Chondrocyte (in vitro differentiated cells): Measurements from ENCODE around the gene CAPSL. TPM values are rescaled to one million over a fixed set of nuclear protein-coding genes. Genes with fewer than 3 reads are reported as not detected.

ENCODE experiments used
- DNase-seq: peaks from one replicate; pipeline ENCODE4 v3.0.0; 2021; ENCODE audit warnings: mixed read lengths, low spot score
- H3K27ac Mint-ChIP-seq: one replicate; pipeline ENCODE4 v1.8.0; 2021; ENCODE audit warnings: mild to moderate bottlenecking, moderate library complexity, mixed read lengths; ENCODE audit not compliant: unreplicated experiment
- H3K27me3 Mint-ChIP-seq: 2 replicates; pipeline ENCODE4 v1.8.0; 2021; ENCODE audit warnings: low read depth, mixed read lengths
- H3K36me3 Mint-ChIP-seq: 2 replicates; pipeline ENCODE4 v1.8.0; 2021; ENCODE audit warnings: low read depth, mixed read lengths
- H3K4me1 Mint-ChIP-seq: 2 replicates; pipeline ENCODE4 v1.8.0; 2021; ENCODE audit warnings: low read depth, mild to moderate bottlenecking, mixed read lengths
- H3K4me3 Mint-ChIP-seq: one replicate; pipeline ENCODE4 v1.8.0; 2021; ENCODE audit warnings: mild to moderate bottlenecking, moderate library complexity, mixed read lengths; ENCODE audit not compliant: unreplicated experiment
- H3K9me3 Mint-ChIP-seq: 2 replicates; pipeline ENCODE4 v1.8.0; 2021; ENCODE audit warnings: low read depth, mixed read lengths
- total RNA-seq: library from RNA; stranded (reverse); gene quantifications from 3 replicates; pipeline ENCODE4 v1.2.1, GENCODE V29; 2021
- TF ChIP-seq, protein P1 (sequence below): fragments of 200-600 bp; sonication (generic); IDR thresholded peaks from 2 replicates; pipeline ENCODE4 v1.5.0; 2021; ENCODE audit warnings: antibody characterized with exemption, mild to moderate bottlenecking, moderate library complexity

CAPSL gene
- total RNA-seq, 1 donor from 2014 or later: not detected

DNA sequence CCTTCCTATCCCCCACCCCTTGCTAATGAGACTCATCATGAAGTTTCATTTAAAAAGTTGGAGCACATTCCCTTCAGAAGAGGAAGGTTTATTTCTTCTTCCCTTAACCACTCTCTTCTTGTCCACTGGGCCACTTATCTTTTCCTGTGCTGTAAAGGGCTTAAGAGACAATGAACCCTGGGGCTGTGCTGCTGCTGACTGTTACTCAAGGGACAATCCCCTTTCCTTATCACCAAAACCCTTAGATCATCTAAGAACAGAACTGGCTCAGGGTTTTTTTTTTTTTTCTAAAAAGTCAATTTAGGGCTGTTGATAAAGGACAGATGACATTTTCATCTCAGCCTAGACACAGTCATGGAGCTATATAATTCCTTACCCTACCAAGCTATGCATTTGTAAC lies 29.6 kb downstream of the CAPSL start:
- TF ChIP-seq, protein P1, sequence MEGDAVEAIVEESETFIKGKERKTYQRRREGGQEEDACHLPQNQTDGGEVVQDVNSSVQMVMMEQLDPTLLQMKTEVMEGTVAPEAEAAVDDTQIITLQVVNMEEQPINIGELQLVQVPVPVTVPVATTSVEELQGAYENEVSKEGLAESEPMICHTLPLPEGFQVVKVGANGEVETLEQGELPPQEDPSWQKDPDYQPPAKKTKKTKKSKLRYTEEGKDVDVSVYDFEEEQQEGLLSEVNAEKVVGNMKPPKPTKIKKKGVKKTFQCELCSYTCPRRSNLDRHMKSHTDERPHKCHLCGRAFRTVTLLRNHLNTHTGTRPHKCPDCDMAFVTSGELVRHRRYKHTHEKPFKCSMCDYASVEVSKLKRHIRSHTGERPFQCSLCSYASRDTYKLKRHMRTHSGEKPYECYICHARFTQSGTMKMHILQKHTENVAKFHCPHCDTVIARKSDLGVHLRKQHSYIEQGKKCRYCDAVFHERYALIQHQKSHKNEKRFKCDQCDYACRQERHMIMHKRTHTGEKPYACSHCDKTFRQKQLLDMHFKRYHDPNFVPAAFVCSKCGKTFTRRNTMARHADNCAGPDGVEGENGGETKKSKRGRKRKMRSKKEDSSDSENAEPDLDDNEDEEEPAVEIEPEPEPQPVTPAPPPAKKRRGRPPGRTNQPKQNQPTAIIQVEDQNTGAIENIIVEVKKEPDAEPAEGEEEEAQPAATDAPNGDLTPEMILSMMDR: no peak
- Mint-ChIP-seq H3K36me3 (peaks cover 2% of the 10 kb centered on the region), H3K27ac (no peak overlapping the region), H3K27me3 (no peaks in the 10 kb centered on the region), H3K4me3 (no peak overlapping the region), H3K9me3 (peaks cover 18% of the 10 kb centered on the region), H3K4me1 (no peaks in the 10 kb centered on the region)
- no peak for DNase-seq

DNA sequence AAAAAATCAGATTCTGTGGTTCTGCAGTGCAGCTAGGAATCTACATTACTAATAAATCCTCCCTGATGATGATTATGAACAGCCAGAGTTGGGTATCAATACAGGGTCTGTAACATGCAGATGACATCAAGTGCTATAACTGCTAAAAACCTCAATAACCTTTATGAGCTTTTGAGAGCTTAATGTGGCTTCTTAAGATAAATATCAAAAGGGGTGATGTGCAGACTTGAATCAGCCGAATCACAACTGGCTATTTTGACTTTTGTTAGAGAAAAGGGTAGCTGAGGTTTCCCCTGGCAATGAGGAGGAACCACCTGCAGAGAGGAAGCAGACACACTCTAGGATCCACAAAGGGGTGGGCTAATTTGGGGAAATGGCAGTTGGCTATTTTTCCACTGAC lies 30.2 kb downstream of the CAPSL start:
- Mint-ChIP-seq H3K4me1 (no peaks in the 10 kb centered on the region), H3K9me3 (peaks cover 14% of the 10 kb centered on the region), H3K4me3 (no peak overlapping the region), H3K27me3 (no peaks in the 10 kb centered on the region), H3K27ac (no peak overlapping the region), H3K36me3 (peaks cover 2% of the 10 kb centered on the region)
- no peak for DNase-seq
- TF ChIP-seq, protein P1: no peak

DNA sequence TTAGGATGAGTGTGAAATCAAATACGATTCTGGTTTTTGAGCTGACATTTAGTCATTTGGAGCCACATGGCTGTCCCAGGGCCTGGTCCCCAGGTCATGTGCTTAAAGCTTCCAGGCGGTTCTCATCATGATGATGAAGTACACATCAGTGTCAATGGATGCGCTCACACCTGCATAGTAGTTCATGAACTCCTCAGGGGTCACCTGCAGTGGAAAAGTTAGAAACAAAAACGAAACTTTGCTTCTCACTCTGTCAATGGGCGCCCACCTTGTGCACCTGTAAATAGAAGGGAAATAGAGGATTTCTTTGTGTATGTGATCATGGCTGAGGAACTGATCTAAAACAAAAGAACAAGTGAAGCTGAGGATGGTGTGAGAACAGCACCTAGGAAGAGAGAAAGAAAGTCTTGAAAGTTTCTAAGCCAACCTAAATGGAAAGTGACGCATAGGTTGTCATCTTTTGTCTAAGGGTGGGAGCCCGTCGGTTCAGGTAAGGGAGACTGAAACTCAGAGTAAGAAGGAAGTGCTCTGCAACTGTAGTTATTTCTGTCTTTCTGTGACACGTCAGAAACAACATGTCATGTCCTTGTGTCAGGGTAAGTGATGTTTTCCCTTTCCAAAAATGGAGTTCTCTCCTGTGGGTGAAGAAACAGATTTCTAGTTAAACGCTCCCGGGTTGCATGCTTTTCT lies 33.8 kb downstream of the CAPSL start:
- Mint-ChIP-seq H3K4me1 (no peaks in the 10 kb centered on the region), H3K4me3 (no peak overlapping the region), H3K9me3 (no peaks in the 10 kb centered on the region), H3K27me3 (no peaks in the 10 kb centered on the region), H3K36me3 (no peaks in the 10 kb centered on the region), H3K27ac (no peak overlapping the region)
- no peak for DNase-seq
- TF ChIP-seq, protein P1: no peak

DNA sequence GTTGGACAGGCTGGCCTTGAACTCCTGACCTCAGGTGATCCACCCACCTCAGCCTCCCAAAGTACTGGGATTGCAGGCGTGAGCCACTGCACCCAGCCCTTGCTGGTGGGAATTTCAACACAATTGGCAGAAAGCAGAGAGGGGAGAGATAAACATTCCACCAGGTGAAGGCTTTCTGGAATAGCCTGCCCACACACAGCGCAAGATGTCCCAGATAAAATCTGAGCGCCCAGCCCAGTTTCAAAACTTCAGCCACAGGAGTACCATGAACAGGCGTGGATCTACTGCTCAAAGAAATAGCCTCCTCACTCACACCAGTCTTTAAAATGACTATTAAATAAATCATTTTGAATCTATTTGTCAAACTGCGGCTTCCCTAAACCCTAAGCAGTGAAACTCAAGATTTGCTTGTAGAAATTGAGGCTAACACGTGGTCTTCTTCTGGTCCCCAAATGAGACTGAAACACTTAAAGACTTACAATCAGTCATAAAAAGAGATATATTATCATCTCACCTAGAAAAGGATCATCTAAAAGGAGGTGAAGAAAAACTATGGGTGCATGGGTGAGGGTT lies 34.7 kb downstream of the CAPSL start:
- Mint-ChIP-seq H3K4me1 (no peaks in the 10 kb centered on the region), H3K27me3 (no peaks in the 10 kb centered on the region), H3K9me3 (no peaks in the 10 kb centered on the region), H3K36me3 (no peaks in the 10 kb centered on the region), H3K4me3 (no peak overlapping the region), H3K27ac (no peak overlapping the region)
- DNase-seq: no peak
- TF ChIP-seq, protein P1: no peak

DNA sequence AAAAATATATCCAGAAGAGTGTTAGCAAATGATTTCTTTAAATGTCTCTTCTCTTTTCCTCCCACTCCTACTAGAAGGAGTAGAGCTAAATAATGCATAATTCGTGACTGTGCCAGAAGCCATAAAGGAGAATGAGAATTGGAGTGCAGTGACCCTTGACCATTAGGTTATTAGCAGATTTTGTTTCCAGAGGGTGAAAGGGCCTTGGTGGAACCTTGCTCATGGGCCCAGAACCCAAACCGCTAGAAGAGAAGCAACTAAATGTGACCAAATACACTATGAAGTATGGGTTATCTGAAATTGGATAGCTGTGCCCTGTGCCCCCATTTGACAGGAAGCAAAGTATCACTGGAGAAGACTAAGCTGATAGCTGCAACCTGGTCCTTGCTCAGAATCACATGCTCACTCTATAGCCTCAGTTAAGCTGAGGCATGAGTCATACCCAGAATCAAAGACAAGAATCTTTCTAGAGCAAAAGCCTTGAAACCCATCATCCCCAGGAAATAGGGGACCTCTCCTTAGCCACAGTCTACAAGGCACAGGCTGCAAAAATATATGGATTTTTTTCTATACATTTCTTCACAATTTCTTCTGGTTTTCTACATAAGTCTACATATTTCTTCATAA lies 36.3 kb downstream of the CAPSL start:
- DNase-seq: no peak

More for the DNA sequence above, 36.3 kb downstream of the CAPSL start:
- Mint-ChIP-seq H3K4me1 (no peaks in the 10 kb centered on the region), H3K27me3 (no peaks in the 10 kb centered on the region), H3K27ac (no peak overlapping the region), H3K36me3 (no peaks in the 10 kb centered on the region), H3K9me3 (no peaks in the 10 kb centered on the region), H3K4me3 (no peak overlapping the region)
- TF ChIP-seq, protein P1: no peak
